HepG2 (cell line): ENCODE data around the gene SNRNP27. TPM values are rescaled to one million over a fixed set of nuclear protein-coding genes. Genes with fewer than 3 reads are reported as not detected.

ENCODE experiments used
- CBX5 ChIP-seq: sonication (generic); formaldehyde crosslinking; IDR thresholded peaks from 2 replicates; pipeline ENCODE4 v1.4.0; 2020; ENCODE audit warnings: missing genetic modification reagents, borderline replicate concordance
- HIVEP1 ChIP-seq: sonication (generic); formaldehyde crosslinking; IDR thresholded peaks from 2 replicates; pipeline ENCODE4 v1.4.0; 2020; ENCODE audit warnings: mild to moderate bottlenecking, missing genetic modification reagents
- HNF4A ChIP-seq: sonication (generic); formaldehyde crosslinking; IDR thresholded peaks from 2 replicates; pipeline ENCODE4 v1.4.0; 2020; ENCODE audit warnings: missing genetic modification reagents
- HNF4G ChIP-seq, 2 experiments: sonication (generic) in 1 of 2; formaldehyde crosslinking in 1 of 2; IDR thresholded peaks; 2 replicates each; pipeline versions ENCODE4 v1.4.0 to v1.6.1; 2011 to 2020; ENCODE audit warnings: borderline replicate concordance in 2 of 2, low read depth in 2 of 2, mild to moderate bottlenecking in 2 of 2, low read length in 1 of 2, missing genetic modification reagents in 1 of 2, moderate library complexity in 1 of 2
- HNRNPLL ChIP-seq: fragments of 200-400 bp; formaldehyde crosslinking; IDR thresholded peaks from 2 replicates; pipeline ENCODE4 v1.6.1; 2017; ENCODE audit warnings: mild to moderate bottlenecking, low read depth, low read length; ENCODE audit not compliant: poor library complexity, severe bottlenecking
- MAX ChIP-seq: IDR thresholded peaks from 2 replicates; pipeline ENCODE4 v1.6.1; 2012; ENCODE audit warnings: inconsistent platforms
- PHF20 ChIP-seq: sonication (generic); formaldehyde crosslinking; IDR thresholded peaks from 2 replicates; pipeline ENCODE4 v1.5.0; 2020; ENCODE audit warnings: mild to moderate bottlenecking, missing genetic modification reagents
- RBFOX2 ChIP-seq: fragments of 200-400 bp; formaldehyde crosslinking; IDR thresholded peaks from 2 replicates; pipeline ENCODE4 v1.6.1; 2017; ENCODE audit warnings: low read depth, mild to moderate bottlenecking, low read length
- RXRA ChIP-seq: sonication (generic); formaldehyde crosslinking; IDR thresholded peaks from 2 replicates; pipeline ENCODE4 v1.5.1; 2020; ENCODE audit warnings: missing genetic modification reagents
- SALL1 ChIP-seq: sonication (generic); formaldehyde crosslinking; IDR thresholded peaks from 2 replicates; pipeline ENCODE4 v1.8.0; 2022; ENCODE audit warnings: mild to moderate bottlenecking, missing genetic modification reagents
- ZBTB33 ChIP-seq: sonication (generic); formaldehyde crosslinking; IDR thresholded peaks from 2 replicates; pipeline ENCODE4 v1.4.0; 2020; ENCODE audit warnings: missing genetic modification reagents
- ZBTB38 ChIP-seq: sonication (generic); formaldehyde crosslinking; IDR thresholded peaks from 2 replicates; pipeline ENCODE4 v1.5.1; 2020; ENCODE audit warnings: mild to moderate bottlenecking, missing genetic modification reagents
- ZNF44 ChIP-seq: sonication (generic); formaldehyde crosslinking; IDR thresholded peaks from 2 replicates; pipeline ENCODE4 v1.5.1; 2020; ENCODE audit warnings: mild to moderate bottlenecking, missing genetic modification reagents
- ZNF687 ChIP-seq: sonication (generic); formaldehyde crosslinking; IDR thresholded peaks from 2 replicates; pipeline ENCODE4 v1.5.1; 2020; ENCODE audit warnings: mild to moderate bottlenecking, missing genetic modification reagents, moderate library complexity
- polyA plus RNA-seq, 8 experiments: library from polyadenylated mRNA; depleted of rRNA in 3 of 8; stranded (reverse) in 7 of 8; unstranded in 1 of 8; fragments of >200 nt; fragmentation: Illumina TruSeq in 4 of 8; extraction: Trizol in 4 of 8; gene quantifications; 2 replicates each; pipeline versions ENCODE4 v1.2.1 to v1.2.3, GENCODE V29; 2011 to 2016; ENCODE audit warnings: low read depth in 4 of 8, missing spikeins in 1 of 8, mixed read lengths in 1 of 8; ENCODE audit not compliant: insufficient read depth in 1 of 8
- total RNA-seq, 5 experiments: library from RNA; depleted of rRNA; stranded (reverse); fragments of >200 nt; fragmentation: Illumina TruSeq; extraction: Trizol; gene quantifications; 2 replicates each; pipeline ENCODE4 v1.2.3, GENCODE V29; 2016; ENCODE audit warnings: low read depth in 1 of 5

Gene SNRNP27
- total and polyA plus RNA-seq, 2 of the 13 experiments (the other 11 are each of a cell fraction or from before 2014, with no cell fraction given) = 49.8 to 54.6 TPM

DNA sequence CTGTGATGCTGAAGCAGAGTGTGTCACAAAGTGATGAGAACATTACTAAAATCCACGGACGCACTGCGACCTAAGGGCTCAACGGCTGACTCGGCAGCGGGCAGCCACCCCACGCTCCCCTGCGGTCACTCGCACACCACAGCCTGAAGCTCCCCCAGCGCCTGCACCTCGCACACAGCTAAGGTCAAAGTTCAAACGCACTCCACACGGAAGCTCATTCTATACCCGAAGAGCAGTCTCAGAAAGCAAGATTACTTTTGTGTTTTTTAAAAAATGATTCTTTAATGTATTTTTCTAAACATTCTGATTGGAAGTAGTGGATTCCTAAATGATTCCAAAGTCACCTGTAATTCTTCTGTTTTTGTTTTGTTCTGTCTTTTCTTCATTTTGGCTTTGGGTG lies 46.0 kb downstream of the SNRNP27 start (continued):
- TF ChIP-seq ZBTB33 = peak; percentile 74
- TF ChIP-seq RBFOX2 = 0 out of 2 replicates have a peak, but pooled peaks have one; percentile 22
- TF ChIP-seq ZNF44 (CRISPR knock-in tag) = no peak
- peak; percentile 96 for TF ChIP-seq ZBTB38 (CRISPR knock-in tag)
- no peak for TF ChIP-seq HIVEP1
- TF ChIP-seq HNRNPLL = peak; percentile 29
- 0 out of 2 replicates have a peak, but pooled peaks have one; percentile 38 for TF ChIP-seq MAX
- TF ChIP-seq HNF4A = peak; percentile 81
- peak; percentile 49 for TF ChIP-seq HNF4G (IDR thresholded peaks at IDR 0.05; ENCODE audit: borderline replicate concordance, low read depth, low read length)
- no peak for TF ChIP-seq HNF4G (CRISPR knock-in tag; IDR thresholded peaks at IDR 0.05; ENCODE audit: borderline replicate concordance, low read depth)
- TF ChIP-seq PHF20 (CRISPR knock-in tag) = no peak
- 0 out of 2 replicates have a peak, but pooled peaks have one; percentile 30 for TF ChIP-seq CBX5 (CRISPR knock-in tag)
- TF ChIP-seq SALL1 (CRISPR knock-in tag) = peak; percentile 33; the same call in 1 of the 2 replicates
- TF ChIP-seq ZNF687 = peak; percentile 74
- 0 out of 2 replicates have a peak, but pooled peaks have one; percentile 29 for TF ChIP-seq RXRA (CRISPR knock-in tag)
